ENCODE results near the gene ATMIN. TPM values are rescaled to one million over a fixed set of nuclear protein-coding genes. Genes with fewer than 3 reads are reported as not detected.

Gene ATMIN
- total and polyA plus RNA-seq, 2 of the 13 experiments (the other 11 are each of a cell fraction or from before 2014, with no cell fraction given), result 34.6 to 60.4 TPM

DNA sequence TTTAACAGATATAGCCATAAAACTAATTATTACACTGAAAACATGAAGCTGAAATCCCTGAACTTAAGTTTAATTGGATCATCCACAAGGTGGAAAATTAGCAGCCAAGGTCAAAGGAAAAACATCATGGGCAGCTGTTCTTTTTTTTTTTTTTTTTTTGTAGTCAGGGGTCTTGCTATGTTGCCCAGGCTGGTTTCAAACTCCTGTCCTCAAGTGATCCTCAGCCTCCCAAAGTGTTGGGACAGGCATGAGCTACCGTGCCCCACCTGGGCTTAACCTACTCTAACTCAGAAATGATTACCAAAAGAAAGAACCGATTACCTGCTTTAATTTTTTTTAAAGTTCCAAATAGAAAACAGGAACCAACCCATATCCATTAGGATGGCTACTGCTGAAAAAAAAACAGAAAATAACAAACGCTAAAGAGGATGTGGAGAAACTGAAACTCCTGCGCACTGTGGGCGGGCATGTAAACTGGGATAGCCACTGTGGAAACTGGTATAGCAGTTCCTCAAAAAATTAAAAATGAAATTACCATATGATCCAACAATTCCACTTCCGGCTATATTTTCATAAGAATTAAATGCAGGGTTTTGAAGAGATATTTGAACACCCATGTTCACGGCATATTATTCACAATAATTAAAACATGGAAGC is 37.5 kb upstream of the ATMIN start:
- ATAC-seq, result no peak
- no peak for DNase-seq (ENCODE audit: low spot score)
- ChIA-PET POLR2A (interaction anchor here (1.3 to 1.6 kb wide), 2 partner anchors 9 to 79 kb away, joined by 3 to 19 read pairs; partner anchors contain the start of genes C16orf46, CENPN and CMC2), CTCF (ENCODE audit: low intra/inter-chr PET ratio, low total read pairs) (no interaction called here)
- Histone ChIP-seq H3K4me3 (replicated peaks in 1 of 3; ENCODE audit: insufficient read depth in 1 of 3, low read depth in 2 of 3, low read length in 3 of 3) (peak overlapping the region in 2 of 3 experiments; percentile 27 to 52; a peak in 3 of 6 replicates), H2AFZ (ENCODE audit: low read length) (no peak overlapping the region), H3K27ac (ENCODE audit: extremely low read length, insufficient read depth, low read length) (peak overlapping the region; percentile 72), H3K9ac (ENCODE audit: insufficient read depth, low read depth, low read length) (peak overlapping the region; percentile 59), H3K27me3 (ENCODE audit: control insufficient read depth in 1 of 2, insufficient read depth in 2 of 2, low read length in 2 of 2) (no peaks in the 10 kb centered on the region), H3K9me3 (ENCODE audit: low read length) (no peaks in the 10 kb centered on the region; the same call in 1 of the 2 replicates), H3K79me2 (ENCODE audit: insufficient read depth, low read length) (peaks cover 98% of the 10 kb centered on the region), H3K4me1 (ENCODE audit: insufficient read depth, low read length) (peaks cover 81% of the 10 kb centered on the region), H4K20me1 (ENCODE audit: insufficient read depth, low read length) (peaks cover 3% of the 10 kb centered on the region; the same call in 1 of the 2 replicates), H3K36me3 (replicated peaks in 1 of 2; ENCODE audit: control insufficient read depth in 1 of 2, insufficient read depth in 2 of 2, low read length in 2 of 2) (no peaks in the 10 kb centered on the region), H3K4me2 (ENCODE audit: low read depth, low read length) (peak overlapping the region; percentile 74)
- in situ Hi-C loops (cut with HindIII; ENCODE audit: extremely low pct_ligation_motif_present, low pct_unique_long_range_greater_than_20kb), result no loop called here
- FAIRE-seq, result no peak
- TF ChIP-seq, protein P1, sequence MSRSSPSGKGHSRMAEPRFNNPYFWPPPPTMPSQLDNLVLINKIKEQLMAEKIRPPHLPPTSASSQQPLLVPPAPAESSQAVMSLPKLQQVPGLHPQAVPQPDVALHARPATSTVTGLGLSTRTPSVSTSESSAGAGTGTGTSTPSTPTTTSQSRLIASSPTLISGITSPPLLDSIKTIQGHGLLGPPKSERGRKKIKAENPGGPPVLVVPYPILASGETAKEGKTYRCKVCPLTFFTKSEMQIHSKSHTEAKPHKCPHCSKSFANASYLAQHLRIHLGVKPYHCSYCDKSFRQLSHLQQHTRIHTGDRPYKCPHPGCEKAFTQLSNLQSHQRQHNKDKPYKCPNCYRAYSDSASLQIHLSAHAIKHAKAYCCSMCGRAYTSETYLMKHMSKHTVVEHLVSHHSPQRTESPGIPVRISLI (CRISPR knock-in tag; IDR thresholded peaks at IDR 0.05; ENCODE audit: borderline replicate concordance), result peak; percentile 56; the same call in 1 of the 2 replicates
- TF ChIP-seq ZMYM3 (CRISPR knock-in tag; IDR thresholded peaks at IDR 0.05) (peak; percentile 65), ZNF121 (CRISPR knock-in tag; IDR thresholded peaks at IDR 0.05) (peak; percentile 99), ZNF44 (CRISPR knock-in tag; IDR thresholded peaks at IDR 0.05) (no peak)
- TF ChIP-seq, protein P2, sequence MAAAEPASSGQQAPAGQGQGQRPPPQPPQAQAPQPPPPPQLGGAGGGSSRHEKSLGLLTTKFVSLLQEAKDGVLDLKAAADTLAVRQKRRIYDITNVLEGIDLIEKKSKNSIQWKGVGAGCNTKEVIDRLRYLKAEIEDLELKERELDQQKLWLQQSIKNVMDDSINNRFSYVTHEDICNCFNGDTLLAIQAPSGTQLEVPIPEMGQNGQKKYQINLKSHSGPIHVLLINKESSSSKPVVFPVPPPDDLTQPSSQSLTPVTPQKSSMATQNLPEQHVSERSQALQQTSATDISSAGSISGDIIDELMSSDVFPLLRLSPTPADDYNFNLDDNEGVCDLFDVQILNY (CRISPR knock-in tag; conservative IDR thresholded peaks at IDR 0.05), result no peak
- BruUV-seq (replicated peaks), result TSS peak; percentile 91
- intact Hi-C loops (cut with micrococcal nuclease; ENCODE audit: unreplicated experiment), result no loop called here
- WGBS (ENCODE audit: low lambda C conversion rate), result 96% methylated on average over 7 of the region's 7 CpGs
